B cell (primary cell): ENCODE measurements around the gene SMPX.

Experiments used
- CTCF ChIP-seq: fragments of 200-600 bp; IDR thresholded peaks from one replicate; pipeline ENCODE4 v1.8.0; 2022; ENCODE audit warnings: antibody characterized with exemption, mild to moderate bottlenecking
- EZH2 ChIP-seq: IDR thresholded peaks from 2 replicates; pipeline ENCODE4 v1.6.1; 2012; ENCODE audit warnings: borderline replicate concordance, low read depth, mild to moderate bottlenecking, moderate library complexity, low read length; ENCODE audit not compliant: insufficient read depth, poor library complexity, severe bottlenecking

- TF ChIP-seq CTCF (no peak), EZH2 (no peak)
Measured at GRCh38 chrX:21802839-21803238, 44.9 kb upstream of the SMPX start.
